ENCODE results near the gene CRIP1.

The CRIP1 gene

DNA sequence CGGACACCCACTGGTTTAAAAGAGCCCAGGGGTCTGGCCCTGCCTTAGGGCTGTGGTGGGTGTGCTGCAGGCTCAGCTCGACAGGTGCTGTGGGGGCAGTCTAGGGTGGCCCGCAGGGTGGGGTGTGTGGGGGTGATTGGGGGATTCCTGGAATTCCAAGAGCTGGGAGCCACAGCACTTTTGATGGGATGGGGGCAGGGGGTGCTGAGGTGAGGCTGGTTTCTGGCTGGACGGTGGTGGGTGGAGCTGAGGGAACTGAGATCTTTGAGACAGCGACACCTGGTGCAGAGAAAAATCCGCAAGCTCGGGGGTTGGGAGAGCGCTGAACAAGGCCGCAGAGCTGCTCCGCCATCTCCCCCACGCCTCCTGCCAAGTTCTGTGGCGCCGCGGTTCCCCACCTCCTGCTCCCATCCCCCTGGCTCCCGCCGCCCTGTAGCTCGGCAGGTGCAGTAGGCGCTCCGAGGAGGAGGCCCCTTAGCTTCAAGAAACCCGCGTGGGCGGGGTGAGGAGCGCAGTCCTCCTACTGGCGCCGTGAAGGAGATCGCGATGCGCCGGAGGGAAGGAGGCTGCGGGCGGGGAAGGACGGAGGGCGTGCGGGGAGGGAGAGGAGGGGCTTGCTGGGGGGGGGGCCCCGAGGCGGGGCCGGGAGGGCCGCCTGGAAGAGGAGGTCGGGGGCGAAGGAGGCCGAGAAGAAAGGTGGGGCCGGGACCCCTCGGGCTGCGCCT lies 3.0 kb downstream of the CRIP1 start:
- H4K20me1 ChIP-seq (ENCODE audit: insufficient read depth, low read length, poor library complexity, severe bottlenecking), result peaks cover 16% of the 10 kb centered on the region
- H3K36me3 ChIP-seq (ENCODE audit: insufficient read depth, low read length), result no peaks in the 10 kb centered on the region
- TF ChIP-seq, protein P1, sequence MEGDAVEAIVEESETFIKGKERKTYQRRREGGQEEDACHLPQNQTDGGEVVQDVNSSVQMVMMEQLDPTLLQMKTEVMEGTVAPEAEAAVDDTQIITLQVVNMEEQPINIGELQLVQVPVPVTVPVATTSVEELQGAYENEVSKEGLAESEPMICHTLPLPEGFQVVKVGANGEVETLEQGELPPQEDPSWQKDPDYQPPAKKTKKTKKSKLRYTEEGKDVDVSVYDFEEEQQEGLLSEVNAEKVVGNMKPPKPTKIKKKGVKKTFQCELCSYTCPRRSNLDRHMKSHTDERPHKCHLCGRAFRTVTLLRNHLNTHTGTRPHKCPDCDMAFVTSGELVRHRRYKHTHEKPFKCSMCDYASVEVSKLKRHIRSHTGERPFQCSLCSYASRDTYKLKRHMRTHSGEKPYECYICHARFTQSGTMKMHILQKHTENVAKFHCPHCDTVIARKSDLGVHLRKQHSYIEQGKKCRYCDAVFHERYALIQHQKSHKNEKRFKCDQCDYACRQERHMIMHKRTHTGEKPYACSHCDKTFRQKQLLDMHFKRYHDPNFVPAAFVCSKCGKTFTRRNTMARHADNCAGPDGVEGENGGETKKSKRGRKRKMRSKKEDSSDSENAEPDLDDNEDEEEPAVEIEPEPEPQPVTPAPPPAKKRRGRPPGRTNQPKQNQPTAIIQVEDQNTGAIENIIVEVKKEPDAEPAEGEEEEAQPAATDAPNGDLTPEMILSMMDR (conservative IDR thresholded peaks at IDR 0.05; ENCODE audit: low read length), result peak; percentile 68
- TF ChIP-seq EZH2phosphoT487 (IDR thresholded peaks at IDR 0.05; ENCODE audit: borderline replicate concordance), result no peak
- H2AFZ ChIP-seq (ENCODE audit: low read length), result peak overlapping the region; percentile 91
- peak overlapping the region; percentile 89 for H3K4me2 ChIP-seq (ENCODE audit: low read depth, low read length, poor library complexity, severe bottlenecking)
- peak overlapping the region; percentile 84 for H3K9ac ChIP-seq (ENCODE audit: low read depth, low read length, poor library complexity, severe bottlenecking)
- no peaks in the 10 kb centered on the region for H3K9me3 ChIP-seq (ENCODE audit: insufficient read depth, low read depth, low read length)
- H3F3A ChIP-seq (ENCODE audit: low read depth), result no peaks in the 10 kb centered on the region
- peaks cover 20% of the 10 kb centered on the region for H3K79me2 ChIP-seq (ENCODE audit: insufficient read depth, low read length)
- peak overlapping the region; percentile 84 for H3K4me3 ChIP-seq (ENCODE audit: low read length, poor library complexity, severe bottlenecking)
- H3K9me2 ChIP-seq (replicated peaks; ENCODE audit: low read depth, low read length), result no peaks in the 10 kb centered on the region
- H3K27me3 ChIP-seq (ENCODE audit: insufficient read depth, low read length, poor library complexity, severe bottlenecking), result no peaks in the 10 kb centered on the region
- H3K4me1 ChIP-seq (ENCODE audit: insufficient read depth, low read length, poor library complexity, severe bottlenecking), result peaks cover 26% of the 10 kb centered on the region

DNA sequence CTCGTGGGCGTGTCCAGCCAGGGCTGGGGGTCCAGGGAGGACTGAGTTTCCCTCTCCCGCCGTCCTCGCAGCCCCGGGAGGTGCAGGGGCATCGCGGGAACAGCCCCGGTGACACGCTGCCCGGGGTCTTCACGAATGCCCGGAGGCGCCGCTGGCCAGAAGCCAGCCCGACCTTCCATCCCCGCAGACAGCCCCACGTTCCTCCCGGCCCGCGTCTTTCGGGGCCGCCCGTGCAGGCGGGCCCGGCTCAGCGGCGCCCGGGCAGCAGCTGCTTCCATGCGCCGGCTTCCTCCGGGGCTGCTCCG lies 3.5 kb downstream of the CRIP1 start:
- Histone ChIP-seq H3K79me2 (ENCODE audit: insufficient read depth, low read length) (peaks cover 20% of the 10 kb centered on the region), H3F3A (ENCODE audit: low read depth) (no peaks in the 10 kb centered on the region), H3K9me3 (ENCODE audit: insufficient read depth, low read depth, low read length) (no peaks in the 10 kb centered on the region), H4K20me1 (ENCODE audit: insufficient read depth, low read length, poor library complexity, severe bottlenecking) (peaks cover 16% of the 10 kb centered on the region), H3K4me3 (ENCODE audit: low read length, poor library complexity, severe bottlenecking) (peak overlapping the region; percentile 84), H3K4me2 (ENCODE audit: low read depth, low read length, poor library complexity, severe bottlenecking) (peak overlapping the region; percentile 89), H3K27me3 (ENCODE audit: insufficient read depth, low read length, poor library complexity, severe bottlenecking) (no peaks in the 10 kb centered on the region), H3K9ac (ENCODE audit: low read depth, low read length, poor library complexity, severe bottlenecking) (peak overlapping the region; percentile 84), H3K4me1 (ENCODE audit: insufficient read depth, low read length, poor library complexity, severe bottlenecking) (peaks cover 22% of the 10 kb centered on the region), H2AFZ (ENCODE audit: low read length) (peak overlapping the region; percentile 91), H3K9me2 (replicated peaks; ENCODE audit: low read depth, low read length) (no peaks in the 10 kb centered on the region), H3K36me3 (ENCODE audit: insufficient read depth, low read length) (no peaks in the 10 kb centered on the region)
- TF ChIP-seq, protein P1 (conservative IDR thresholded peaks at IDR 0.05; ENCODE audit: low read length), result no peak
- TF ChIP-seq EZH2phosphoT487 (IDR thresholded peaks at IDR 0.05; ENCODE audit: borderline replicate concordance), result no peak

DNA sequence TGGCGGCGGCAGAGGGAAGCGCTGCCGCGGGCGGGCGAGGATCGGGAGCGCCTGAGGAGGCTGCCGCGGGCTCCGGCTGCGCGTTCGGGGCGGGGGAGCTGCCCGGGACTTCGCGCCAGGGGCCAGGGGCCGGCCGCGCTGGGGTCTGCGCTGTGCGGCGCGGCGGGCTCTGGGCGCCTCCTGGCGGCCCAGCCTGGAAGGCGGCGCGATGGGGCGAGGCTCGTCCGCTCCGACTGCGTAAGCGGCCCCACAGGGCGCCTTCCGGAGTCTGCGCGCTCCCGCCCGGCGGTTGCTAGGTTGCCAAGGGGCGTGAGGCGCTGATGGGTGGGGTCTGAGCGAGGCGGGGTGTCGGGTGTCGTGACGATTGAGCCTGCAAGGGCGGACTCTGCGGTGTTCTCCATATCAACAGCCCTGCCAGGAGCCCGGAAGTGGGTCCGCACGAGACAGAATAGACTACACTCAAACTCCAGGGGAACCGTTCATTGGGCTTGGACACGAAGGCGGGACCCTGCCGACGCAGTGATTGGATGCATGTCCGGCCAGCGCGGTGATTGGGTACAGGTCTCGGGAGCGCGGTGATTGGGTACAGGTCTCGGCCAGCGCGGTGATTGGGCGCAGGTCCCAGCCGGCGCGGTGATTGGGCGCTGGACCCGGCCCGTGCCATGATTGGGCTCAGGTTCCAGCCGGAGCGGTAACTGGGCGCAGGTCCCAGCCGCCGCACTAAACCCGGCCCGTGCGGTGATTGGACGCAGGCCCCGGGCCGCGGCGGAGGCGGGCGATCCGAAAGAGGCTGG lies 4.1 kb downstream of the CRIP1 start, which contains the start of gene TEDC1:
TEDC1 (plus strand) TSS at position 675 of the 794 bp plus-strand sequence. CDS start 130 bp downstream, outside the sequence.
- Histone ChIP-seq H4K20me1 (ENCODE audit: insufficient read depth, low read length, poor library complexity, severe bottlenecking) (peaks cover 16% of the 10 kb centered on the region), H3K4me1 (ENCODE audit: insufficient read depth, low read length, poor library complexity, severe bottlenecking) (peaks cover 17% of the 10 kb centered on the region), H3K79me2 (ENCODE audit: insufficient read depth, low read length) (peaks cover 20% of the 10 kb centered on the region), H3K9ac (ENCODE audit: low read depth, low read length, poor library complexity, severe bottlenecking) (peak within 1 kb of the TSS; percentile 86), H3K4me2 (ENCODE audit: low read depth, low read length, poor library complexity, severe bottlenecking) (peak within 1 kb of the TSS; percentile 90), H3F3A (ENCODE audit: low read depth) (no peaks in the 10 kb centered on the region), H3K27me3 (ENCODE audit: insufficient read depth, low read length, poor library complexity, severe bottlenecking) (no peaks in the 10 kb centered on the region), H3K9me3 (ENCODE audit: insufficient read depth, low read depth, low read length) (no peaks in the 10 kb centered on the region), H3K36me3 (ENCODE audit: insufficient read depth, low read length) (no peaks in the 10 kb centered on the region), H2AFZ (ENCODE audit: low read length) (peak within 1 kb of the TSS; percentile 91), H3K4me3 (ENCODE audit: low read length, poor library complexity, severe bottlenecking) (peak within 1 kb of the TSS; percentile 84), H3K9me2 (replicated peaks; ENCODE audit: low read depth, low read length) (no peaks in the 10 kb centered on the region)
- TF ChIP-seq, protein P1 (conservative IDR thresholded peaks at IDR 0.05; ENCODE audit: low read length), result peak; percentile 55
- no peak for TF ChIP-seq EZH2phosphoT487 (IDR thresholded peaks at IDR 0.05; ENCODE audit: borderline replicate concordance)
